Measurements from ENCODE around the gene METTL26. TPM values are rescaled to one million over a fixed set of nuclear protein-coding genes. Genes with fewer than 3 reads are reported as not detected.
A peak's percentile ranks its signal among the peaks of the same experiment; 100 is the strongest.

Gene METTL26
- polyA plus RNA-seq, 2 of the 4 experiments (the other 2 are of a cell fraction): 47.2 to 78.3 TPM

DNA sequence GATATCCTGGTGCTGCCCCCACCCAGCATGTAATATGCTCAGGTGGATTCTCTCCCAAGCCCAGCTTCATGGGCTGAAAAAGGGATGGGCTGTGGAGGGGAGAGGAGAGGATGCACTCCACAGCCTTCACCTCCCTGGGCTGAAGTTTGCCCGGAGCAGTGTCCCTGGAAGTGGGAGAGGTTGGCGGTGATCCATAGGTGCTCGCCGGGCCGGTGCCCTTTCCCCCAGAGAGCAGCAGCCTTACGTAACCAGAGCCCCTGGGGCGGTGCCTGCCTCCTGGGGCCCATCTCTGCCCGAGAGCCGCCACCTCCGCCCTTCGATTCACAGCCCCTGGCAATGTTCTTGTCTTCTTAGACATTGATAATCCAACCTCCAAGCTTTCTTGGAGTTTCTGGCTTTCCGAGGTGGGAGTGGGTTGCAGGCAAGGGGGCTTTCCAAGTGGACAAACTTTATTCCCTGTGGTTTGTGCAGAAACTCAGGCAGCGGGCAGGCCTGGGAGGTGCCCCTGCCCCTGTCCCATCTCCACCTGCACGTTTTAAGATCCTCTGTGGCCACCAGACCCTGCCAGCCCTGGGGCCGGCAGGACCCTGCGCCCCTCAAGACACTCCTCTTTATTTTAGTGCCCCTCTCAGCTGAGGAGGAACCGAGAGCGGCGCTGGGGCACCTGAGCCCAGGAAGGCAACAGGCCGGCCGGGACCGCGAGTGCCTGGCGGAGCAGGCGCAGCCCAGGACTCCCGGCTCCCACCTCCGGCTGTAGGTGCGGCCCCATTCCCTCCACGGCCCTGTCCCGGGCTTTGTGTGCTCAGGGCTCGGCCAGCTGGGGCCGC is 10.0 kb upstream of the METTL26 start:
- Histone ChIP-seq H3K9me3 (no peaks in the 10 kb centered on the region), H3K27ac (peak overlapping the region in 1 of 2 experiments; percentile 46; a peak in 3 of 6 replicates), H3K4me1 (peaks cover 54% of the 10 kb centered on the region), H3K4me2 (peak overlapping the region; percentile 43), H3K4me3 (no peak overlapping the region)
- ATAC-seq: no peak
- CTCF ChIA-PET: interaction anchor here (1.4 kb wide), 2 partner anchors 13 to 15 kb away, joined by 5 read pairs; no protein-coding TSS in a partner anchor
- DNase-seq (ENCODE audit: low read depth in 1 of 2, low spot score in 1 of 2): no peak
- 71% methylated on average over 32 of the region's 32 CpGs for WGBS (ENCODE audit: missing lambda C conversion rate)
- POLR2A ChIA-PET: interaction anchor here (1.5 kb wide), 1 partner anchor 10 kb away, joined by 3 read pairs; the partner anchor contains the start of gene METTL26
- 0 out of 2 replicates have a peak, but pooled peaks have one; percentile 23 for TF ChIP-seq TFCP2L1 (CRISPR knock-in tag; IDR thresholded peaks at IDR 0.05)
- TF ChIP-seq, protein P1, sequence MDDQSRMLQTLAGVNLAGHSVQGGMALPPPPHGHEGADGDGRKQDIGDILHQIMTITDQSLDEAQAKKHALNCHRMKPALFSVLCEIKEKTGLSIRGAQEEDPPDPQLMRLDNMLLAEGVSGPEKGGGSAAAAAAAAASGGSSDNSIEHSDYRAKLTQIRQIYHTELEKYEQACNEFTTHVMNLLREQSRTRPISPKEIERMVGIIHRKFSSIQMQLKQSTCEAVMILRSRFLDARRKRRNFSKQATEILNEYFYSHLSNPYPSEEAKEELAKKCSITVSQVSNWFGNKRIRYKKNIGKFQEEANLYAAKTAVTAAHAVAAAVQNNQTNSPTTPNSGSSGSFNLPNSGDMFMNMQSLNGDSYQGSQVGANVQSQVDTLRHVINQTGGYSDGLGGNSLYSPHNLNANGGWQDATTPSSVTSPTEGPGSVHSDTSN (IDR thresholded peaks at IDR 0.05): peak; percentile 35; the same call in 1 of the 2 replicates
- TF ChIP-seq JUN (IDR thresholded peaks at IDR 0.05): 0 out of 5 replicates have a peak, but pooled peaks of 1 of the 2 experiments have one; percentile 14
- TF ChIP-seq CEBPB (IDR thresholded peaks at IDR 0.05): peak in 1 of 2 experiments; percentile 62; a peak in 2 of 4 replicates
- no peak for TF ChIP-seq KDM5A (IDR thresholded peaks at IDR 0.05)
- no peak for FAIRE-seq

DNA sequence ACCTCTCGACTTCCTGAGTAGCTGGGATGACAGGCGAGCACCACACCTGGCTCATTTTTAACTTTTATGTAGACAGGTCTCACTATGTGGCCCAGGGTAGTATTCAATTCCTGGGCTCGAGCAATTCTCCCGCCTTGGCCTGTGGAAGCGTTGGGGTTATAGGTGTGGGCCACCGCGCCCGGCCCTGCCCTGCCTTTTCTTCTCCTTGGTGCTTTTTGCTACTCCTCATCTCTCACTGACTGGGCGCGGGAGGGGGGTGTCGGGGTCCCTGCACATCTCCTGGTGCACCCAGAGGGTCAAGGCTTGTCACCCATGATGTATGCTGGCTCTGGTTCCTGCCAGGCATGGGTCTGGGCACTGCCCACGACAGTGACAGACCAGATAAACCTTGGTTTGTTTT is 8.5 kb upstream of the METTL26 start:
- CTCF ChIA-PET: no interaction called here
- FAIRE-seq: no peak
- H3K27ac ChIP-seq: peak overlapping the region in 1 of 2 experiments; percentile 39; a peak in 2 of 6 replicates

More for the DNA sequence above, 8.5 kb upstream of the METTL26 start:
- Histone ChIP-seq H3K4me3 (no peak overlapping the region), H3K9me3 (no peaks in the 10 kb centered on the region), H3K4me1 (peaks cover 50% of the 10 kb centered on the region), H3K4me2 (0 out of 3 replicates have a peak overlapping the region, but pooled peaks have one; percentile 43)
- POLR2A ChIA-PET: interaction anchor here (1.5 kb wide), 1 partner anchor 8 kb away, joined by 3 read pairs; the partner anchor contains the start of gene METTL26
- 95% methylated on average over 12 of the region's 12 CpGs for WGBS (ENCODE audit: missing lambda C conversion rate)
- ATAC-seq: no peak
- DNase-seq (ENCODE audit: low read depth in 1 of 2, low spot score in 1 of 2): no peak
- no peak for TF ChIP-seq HOXB13 (CRISPR knock-in tag; IDR thresholded peaks at IDR 0.05; ENCODE audit: low read depth)
- TF ChIP-seq KDM1A (IDR thresholded peaks at IDR 0.05; ENCODE audit: low read depth): no peak
- TF ChIP-seq SREBF2 (IDR thresholded peaks at IDR 0.05): no peak
- no peak for TF ChIP-seq CHD2 (IDR thresholded peaks at IDR 0.05; ENCODE audit: low read length, partially characterized antibody)
- no peak for TF ChIP-seq HOXB5 (CRISPR knock-in tag; IDR thresholded peaks at IDR 0.05)
- no peak for TF ChIP-seq NR3C1 (IDR thresholded peaks at IDR 0.05)
- no peak for TF ChIP-seq ZSCAN20 (CRISPR knock-in tag; IDR thresholded peaks at IDR 0.05)
- TF ChIP-seq RCOR1 (IDR thresholded peaks at IDR 0.05; ENCODE audit: low read depth, low read length): no peak
- TF ChIP-seq, protein P2, sequence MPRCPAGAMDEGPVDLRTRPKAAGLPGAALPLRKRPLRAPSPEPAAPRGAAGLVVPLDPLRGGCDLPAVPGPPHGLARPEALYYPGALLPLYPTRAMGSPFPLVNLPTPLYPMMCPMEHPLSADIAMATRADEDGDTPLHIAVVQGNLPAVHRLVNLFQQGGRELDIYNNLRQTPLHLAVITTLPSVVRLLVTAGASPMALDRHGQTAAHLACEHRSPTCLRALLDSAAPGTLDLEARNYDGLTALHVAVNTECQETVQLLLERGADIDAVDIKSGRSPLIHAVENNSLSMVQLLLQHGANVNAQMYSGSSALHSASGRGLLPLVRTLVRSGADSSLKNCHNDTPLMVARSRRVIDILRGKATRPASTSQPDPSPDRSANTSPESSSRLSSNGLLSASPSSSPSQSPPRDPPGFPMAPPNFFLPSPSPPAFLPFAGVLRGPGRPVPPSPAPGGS (IDR thresholded peaks at IDR 0.05): no peak
- no peak for TF ChIP-seq RAD21 (conservative IDR thresholded peaks at IDR 0.05 in 1 of 2, IDR thresholded peaks at IDR 0.05 in 1 of 2)
- no peak for TF ChIP-seq FOXS1 (CRISPR knock-in tag; IDR thresholded peaks at IDR 0.05)
- TF ChIP-seq, protein P3, sequence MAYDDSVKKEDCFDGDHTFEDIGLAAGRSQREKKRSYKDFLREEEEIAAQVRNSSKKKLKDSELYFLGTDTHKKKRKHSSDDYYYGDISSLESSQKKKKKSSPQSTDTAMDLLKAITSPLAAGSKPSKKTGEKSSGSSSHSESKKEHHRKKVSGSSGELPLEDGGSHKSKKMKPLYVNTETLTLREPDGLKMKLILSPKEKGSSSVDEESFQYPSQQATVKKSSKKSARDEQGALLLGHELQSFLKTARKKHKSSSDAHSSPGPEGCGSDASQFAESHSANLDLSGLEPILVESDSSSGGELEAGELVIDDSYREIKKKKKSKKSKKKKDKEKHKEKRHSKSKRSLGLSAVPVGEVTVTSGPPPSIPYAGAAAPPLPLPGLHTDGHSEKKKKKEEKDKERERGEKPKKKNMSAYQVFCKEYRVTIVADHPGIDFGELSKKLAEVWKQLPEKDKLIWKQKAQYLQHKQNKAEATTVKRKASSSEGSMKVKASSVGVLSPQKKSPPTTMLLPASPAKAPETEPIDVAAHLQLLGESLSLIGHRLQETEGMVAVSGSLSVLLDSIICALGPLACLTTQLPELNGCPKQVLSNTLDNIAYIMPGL (CRISPR knock-in tag; IDR thresholded peaks at IDR 0.05; ENCODE audit: borderline replicate concordance): no peak
- TF ChIP-seq, protein P4, sequence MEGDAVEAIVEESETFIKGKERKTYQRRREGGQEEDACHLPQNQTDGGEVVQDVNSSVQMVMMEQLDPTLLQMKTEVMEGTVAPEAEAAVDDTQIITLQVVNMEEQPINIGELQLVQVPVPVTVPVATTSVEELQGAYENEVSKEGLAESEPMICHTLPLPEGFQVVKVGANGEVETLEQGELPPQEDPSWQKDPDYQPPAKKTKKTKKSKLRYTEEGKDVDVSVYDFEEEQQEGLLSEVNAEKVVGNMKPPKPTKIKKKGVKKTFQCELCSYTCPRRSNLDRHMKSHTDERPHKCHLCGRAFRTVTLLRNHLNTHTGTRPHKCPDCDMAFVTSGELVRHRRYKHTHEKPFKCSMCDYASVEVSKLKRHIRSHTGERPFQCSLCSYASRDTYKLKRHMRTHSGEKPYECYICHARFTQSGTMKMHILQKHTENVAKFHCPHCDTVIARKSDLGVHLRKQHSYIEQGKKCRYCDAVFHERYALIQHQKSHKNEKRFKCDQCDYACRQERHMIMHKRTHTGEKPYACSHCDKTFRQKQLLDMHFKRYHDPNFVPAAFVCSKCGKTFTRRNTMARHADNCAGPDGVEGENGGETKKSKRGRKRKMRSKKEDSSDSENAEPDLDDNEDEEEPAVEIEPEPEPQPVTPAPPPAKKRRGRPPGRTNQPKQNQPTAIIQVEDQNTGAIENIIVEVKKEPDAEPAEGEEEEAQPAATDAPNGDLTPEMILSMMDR (IDR thresholded peaks at IDR 0.05): no peak
- TF ChIP-seq RFX5 (IDR thresholded peaks at IDR 0.05): no peak
- no peak for TF ChIP-seq JUN (IDR thresholded peaks at IDR 0.05)

Data from A549 (cell line).